Endothelial cell of umbilical vein (primary cell): ENCODE measurements around the gene MESD.

Experiments
- EZH2 ChIP-seq: IDR thresholded peaks from 2 replicates; pipeline ENCODE4 v1.6.1; 2012; ENCODE audit warnings: borderline replicate concordance, low read depth, mild to moderate bottlenecking, moderate library complexity, low read length, inconsistent platforms; ENCODE audit not compliant: severe bottlenecking
- POLR2A ChIP-seq: IDR thresholded peaks from 2 replicates; pipeline ENCODE4 v1.6.1; 2012; ENCODE audit warnings: low read depth, mild to moderate bottlenecking, control low read depth, low read length
- TF ChIP-seq, protein P1 (sequence below), 2 donors: IDR thresholded peaks; 1 replicate in 1 of 2; 2 replicates in 1 of 2; pipeline ENCODE4 v1.5.1; 2011; ENCODE audit warnings: low read length in 2 of 2, mild to moderate bottlenecking in 2 of 2, moderate library complexity in 2 of 2, control low read depth in 1 of 2, inconsistent platforms in 1 of 2, low read depth in 1 of 2; ENCODE audit not compliant: insufficient read depth in 1 of 2; ENCODE audit errors: extremely low read depth in 1 of 2
- TF ChIP-seq, protein P2 (sequence below): IDR thresholded peaks from 2 replicates; pipeline ENCODE4 v1.6.1; 2011; ENCODE audit not compliant: insufficient read depth, insufficient read length

DNA sequence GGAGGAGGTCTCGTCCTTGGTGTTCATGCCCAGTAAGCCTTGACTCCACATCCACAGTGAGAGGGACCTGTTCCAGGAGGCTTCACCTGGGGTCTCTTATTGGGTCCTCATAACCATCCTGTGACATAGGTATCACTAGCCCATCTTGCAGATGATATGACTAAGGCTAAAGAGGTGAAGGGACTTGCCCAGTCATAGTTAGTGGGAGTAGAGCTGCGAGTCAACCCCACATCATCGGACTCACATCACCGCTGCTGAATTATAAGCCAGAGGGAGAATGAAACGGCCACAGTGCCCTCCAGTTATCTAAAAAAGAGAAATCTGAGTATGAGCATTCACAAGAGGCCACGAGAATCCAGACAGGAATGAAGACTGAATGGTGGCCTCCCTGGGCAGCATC, 66.0 kb downstream of the MESD start:
- no peak for TF ChIP-seq POLR2A
- TF ChIP-seq, protein P1, sequence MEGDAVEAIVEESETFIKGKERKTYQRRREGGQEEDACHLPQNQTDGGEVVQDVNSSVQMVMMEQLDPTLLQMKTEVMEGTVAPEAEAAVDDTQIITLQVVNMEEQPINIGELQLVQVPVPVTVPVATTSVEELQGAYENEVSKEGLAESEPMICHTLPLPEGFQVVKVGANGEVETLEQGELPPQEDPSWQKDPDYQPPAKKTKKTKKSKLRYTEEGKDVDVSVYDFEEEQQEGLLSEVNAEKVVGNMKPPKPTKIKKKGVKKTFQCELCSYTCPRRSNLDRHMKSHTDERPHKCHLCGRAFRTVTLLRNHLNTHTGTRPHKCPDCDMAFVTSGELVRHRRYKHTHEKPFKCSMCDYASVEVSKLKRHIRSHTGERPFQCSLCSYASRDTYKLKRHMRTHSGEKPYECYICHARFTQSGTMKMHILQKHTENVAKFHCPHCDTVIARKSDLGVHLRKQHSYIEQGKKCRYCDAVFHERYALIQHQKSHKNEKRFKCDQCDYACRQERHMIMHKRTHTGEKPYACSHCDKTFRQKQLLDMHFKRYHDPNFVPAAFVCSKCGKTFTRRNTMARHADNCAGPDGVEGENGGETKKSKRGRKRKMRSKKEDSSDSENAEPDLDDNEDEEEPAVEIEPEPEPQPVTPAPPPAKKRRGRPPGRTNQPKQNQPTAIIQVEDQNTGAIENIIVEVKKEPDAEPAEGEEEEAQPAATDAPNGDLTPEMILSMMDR (IDR thresholded peaks at IDR 0.05; ENCODE audit: extremely low read depth in 1 of 2, insufficient read depth in 1 of 2, low read depth in 1 of 2, low read length in 2 of 2), result no peak
- no peak for TF ChIP-seq EZH2
- TF ChIP-seq, protein P2, sequence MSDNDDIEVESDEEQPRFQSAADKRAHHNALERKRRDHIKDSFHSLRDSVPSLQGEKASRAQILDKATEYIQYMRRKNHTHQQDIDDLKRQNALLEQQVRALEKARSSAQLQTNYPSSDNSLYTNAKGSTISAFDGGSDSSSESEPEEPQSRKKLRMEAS, result no peak
